SK-N-SH (cell line): Measurements from ENCODE around the gene WIPI1. TPM values are rescaled to one million over a fixed set of nuclear protein-coding genes. Genes with fewer than 3 reads are reported as not detected.

Experiments
- CTCF ChIA-PET: fragments of 300-600, 350-600 bp; formaldehyde crosslinking; extraction: SDS; loops from one replicate; lab custom pipeline; 2021; lab: Yijun Ruan, JAX
- POLR2A ChIA-PET: fragments of 350-600 bp; sonication (Branson Sonifier 250); formaldehyde crosslinking; extraction: SDS; loops from one replicate; lab custom pipeline; 2020; ENCODE audit warnings: antibody characterized with exemption, inconsistent platforms; lab: Yijun Ruan, JAX
- DNase-seq: peaks from one replicate; pipeline ENCODE4 v3.0.0; 2012
- H2AFZ ChIP-seq: fragments of 200-600 bp; sonication (generic); 2 replicates; pipeline ENCODE4 v1.8.1; 2016; ENCODE audit warnings: antibody characterized with exemption, mild to moderate bottlenecking, low read depth
- H3F3A ChIP-seq: fragments of 200-600 bp; sonication (generic); replicated peaks from 2 replicates; pipeline ENCODE3; 2016; ENCODE audit warnings: antibody characterized with exemption, mild to moderate bottlenecking; ENCODE audit not compliant: insufficient read depth
- H3K27ac ChIP-seq, 2 experiments: fragments of 200-500 bp in 1 of 2; fragments of 200-600 bp in 1 of 2; sonication (Bioruptor generic) in 1 of 2; sonication (generic), shearing (Covaris generic) in 1 of 2; 2 replicates each; pipeline versions ENCODE4 v1.5.1 to v1.6.1; 2014 to 2016; ENCODE audit warnings: low read depth in 2 of 2, inconsistent platforms in 1 of 2, low read length in 1 of 2, mild to moderate bottlenecking in 1 of 2, mixed read lengths in 1 of 2
- H3K27me3 ChIP-seq: fragments of 200-600 bp; sonication (generic), shearing (Covaris generic); 2 replicates; pipeline ENCODE4 v1.6.1; 2016; ENCODE audit warnings: mixed run types; ENCODE audit not compliant: insufficient read depth
- H3K36me3 ChIP-seq, 2 experiments: fragments of 200-500 bp in 1 of 2; fragments of 200-600 bp in 1 of 2; sonication (Bioruptor generic) in 1 of 2; sonication (generic) in 1 of 2; replicated peaks in 1 of 2; 2 replicates each; pipeline versions ENCODE3 to v1.5.1; 2014 to 2016; ENCODE audit warnings: low read length in 1 of 2, mild to moderate bottlenecking in 1 of 2; ENCODE audit not compliant: insufficient read depth in 2 of 2, control insufficient read depth in 1 of 2
- H3K4me1 ChIP-seq, 2 experiments: fragments of 200-500 bp in 1 of 2; fragments of 200-600 bp in 1 of 2; sonication (Bioruptor generic) in 1 of 2; sonication (generic), shearing (Covaris generic) in 1 of 2; 2 replicates each; pipeline versions ENCODE4 v1.5.1 to v1.6.1; 2014 to 2016; ENCODE audit warnings: low read depth in 1 of 2, low read length in 1 of 2, mixed run types in 1 of 2; ENCODE audit not compliant: insufficient read depth in 2 of 2, control insufficient read depth in 1 of 2
- H3K4me2 ChIP-seq: fragments of 200-600 bp; sonication (generic), shearing (Covaris generic); 2 replicates; pipeline ENCODE4 v1.6.1; 2017; ENCODE audit warnings: mixed run types
- H3K4me3 ChIP-seq, 2 experiments: fragments of 200-500 bp in 1 of 2; fragments of 200-600 bp in 1 of 2; sonication (Bioruptor generic) in 1 of 2; sonication (generic), shearing (Covaris generic) in 1 of 2; 2 replicates each; pipeline versions ENCODE4 v1.5.1 to v1.8.1; 2014 to 2016; ENCODE audit warnings: low read depth in 2 of 2, inconsistent platforms in 1 of 2, low read length in 1 of 2, mild to moderate bottlenecking in 1 of 2, mixed read lengths in 1 of 2, moderate library complexity in 1 of 2
- H3K79me2 ChIP-seq: fragments of 200-600 bp; sonication (generic); 2 replicates; pipeline ENCODE4 v1.8.1; 2017; ENCODE audit warnings: mild to moderate bottlenecking; ENCODE audit not compliant: insufficient read depth
- H3K9ac ChIP-seq: fragments of 200-600 bp; sonication (generic); 2 replicates; pipeline ENCODE4 v1.6.1; 2017; ENCODE audit warnings: mixed run types
- H3K9me2 ChIP-seq: fragments of 200-600 bp; sonication (generic); 2 replicates; pipeline ENCODE4 v1.6.1; 2017; ENCODE audit warnings: mixed run types
- H3K9me3 ChIP-seq: fragments of 200-600 bp; sonication (generic); 2 replicates; pipeline ENCODE4 v1.6.1; 2017; ENCODE audit warnings: mixed run types, mild to moderate bottlenecking, moderate library complexity
- H4K20me1 ChIP-seq: fragments of 200-600 bp; sonication (generic); 2 replicates; pipeline ENCODE4 v1.6.1; 2017; ENCODE audit warnings: mild to moderate bottlenecking, mixed run types; ENCODE audit not compliant: insufficient read depth
- CHD2 ChIP-seq: fragments of 150-350 bp; IDR thresholded peaks from 2 replicates; pipeline ENCODE4 v1.6.1; 2018; ENCODE audit warnings: low read length; ENCODE audit not compliant: partially characterized antibody
- ELF1 ChIP-seq: IDR thresholded peaks from 2 replicates; pipeline ENCODE4 v1.4.0; 2012
- EP300 ChIP-seq, 2 experiments: IDR thresholded peaks; 2 replicates each; pipeline versions ENCODE4 v1.4.0 to v1.6.1; 2012; ENCODE audit warnings: borderline replicate concordance in 1 of 2, low read depth in 1 of 2, low read length in 1 of 2
- FOXJ3 ChIP-seq: sonication (generic); formaldehyde crosslinking; IDR thresholded peaks from 2 replicates; pipeline ENCODE4 v1.5.1; 2020; ENCODE audit warnings: mild to moderate bottlenecking, missing genetic modification reagents
- GABPA ChIP-seq: IDR thresholded peaks from 2 replicates; pipeline ENCODE4 v1.4.0; 2012; ENCODE audit warnings: low read depth, mild to moderate bottlenecking
- GATA2 ChIP-seq: sonication (generic); formaldehyde crosslinking; IDR thresholded peaks from 2 replicates; pipeline ENCODE4 v1.5.0; 2020; ENCODE audit warnings: mild to moderate bottlenecking, missing genetic modification reagents
- NFIC ChIP-seq: IDR thresholded peaks from 2 replicates; pipeline ENCODE4 v1.4.0; 2012; ENCODE audit warnings: borderline replicate concordance
- NRF1 ChIP-seq: IDR thresholded peaks from 2 replicates; pipeline ENCODE4 v1.6.1; 2012; ENCODE audit warnings: low read depth, mild to moderate bottlenecking, low read length
- RAD21 ChIP-seq: IDR thresholded peaks from 2 replicates; pipeline ENCODE4 v1.6.1; 2012; ENCODE audit warnings: mild to moderate bottlenecking, low read length
- RFX5 ChIP-seq: IDR thresholded peaks from 2 replicates; pipeline ENCODE4 v1.6.1; 2012; ENCODE audit warnings: mild to moderate bottlenecking, improper control_type of control experiment, low read length
- RXRA ChIP-seq: IDR thresholded peaks from 2 replicates; pipeline ENCODE4 v1.4.0; 2012; ENCODE audit warnings: low read depth, mild to moderate bottlenecking, borderline replicate concordance
- SMC3 ChIP-seq: IDR thresholded peaks from 2 replicates; pipeline ENCODE4 v1.6.1; 2012; ENCODE audit warnings: low read depth, low read length, improper control_type of control experiment
- TCF12 ChIP-seq: IDR thresholded peaks from 2 replicates; pipeline ENCODE4 v1.4.0; 2012
- TEAD4 ChIP-seq: IDR thresholded peaks from 2 replicates; pipeline ENCODE4 v1.4.0; 2012; ENCODE audit warnings: mild to moderate bottlenecking, borderline replicate concordance; ENCODE audit not compliant: insufficient read depth
- YY1 ChIP-seq: IDR thresholded peaks from 2 replicates; pipeline ENCODE4 v1.4.0; 2012; ENCODE audit warnings: low read depth, mild to moderate bottlenecking
- WGBS: methylation state at CpG from one replicate; pipeline ENCODE4 v1.1.6; 2017; ENCODE audit warnings: low lambda C conversion rate; 5-methylcytosine and 5-hydroxymethylcytosine counted together
- polyA plus RNA-seq, 3 experiments: library from polyadenylated mRNA; depleted of rRNA; stranded (reverse); fragments of >200 nt; gene quantifications; 2 replicates each; pipeline ENCODE4 v1.2.3, GENCODE V29; 2012
- small RNA-seq, 7 experiments: library from RNA; depleted of rRNA; stranded (forward); fragments of <200 nt; gene quantifications; one replicate each; pipeline ENCODE3, GENCODE V24; 2012
- TF ChIP-seq, protein P1 (sequence below): fragments of 200-600 bp; sonication (generic); IDR thresholded peaks from 2 replicates; pipeline ENCODE4 v1.6.1; 2017; ENCODE audit warnings: antibody characterized with exemption, mild to moderate bottlenecking, moderate library complexity
- TF ChIP-seq, protein P2 (sequence below): fragments of 150-350 bp; IDR thresholded peaks from 2 replicates; pipeline ENCODE4 v1.6.1; 2016; ENCODE audit warnings: mild to moderate bottlenecking, low read depth, low read length
- TF ChIP-seq, protein P3 (sequence below): IDR thresholded peaks from 2 replicates; pipeline ENCODE4 v1.4.0; 2012; ENCODE audit warnings: low read depth, borderline replicate concordance
- TF ChIP-seq, protein P4 (sequence below): IDR thresholded peaks from 2 replicates; pipeline ENCODE4 v1.6.1; 2012; ENCODE audit warnings: mild to moderate bottlenecking, low read depth, low read length, moderate library complexity

Gene WIPI1
- polyA plus RNA-seq, 1 of the 3 experiments (the other 2 are of a cell fraction): 52.7 TPM

- Histone ChIP-seq H3K79me2 (no peaks in the 10 kb centered on the region), H2AFZ (no peak overlapping the region), H3K27ac (no peak overlapping the region), H3K9me2 (no peaks in the 10 kb centered on the region), H3K36me3 (no peaks in the 10 kb centered on the region), H3K4me3 (no peak overlapping the region), H3F3A (no peaks in the 10 kb centered on the region), H3K27me3 (no peaks in the 10 kb centered on the region; the same call in 1 of the 2 replicates), H3K9ac (no peak overlapping the region), H3K4me2 (no peak overlapping the region), H3K4me1 (no peaks in the 10 kb centered on the region), H3K9me3 (no peaks in the 10 kb centered on the region), H4K20me1 (no peaks in the 10 kb centered on the region)
- ChIA-PET POLR2A (no interaction called here), CTCF (interaction anchor here (3.2 kb wide), 1 partner anchor 23 kb away, joined by 11 read pairs; no protein-coding TSS in a partner anchor)
- WGBS: 62% methylated on average over 8 of the region's 8 CpGs
- no peak for TF ChIP-seq NRF1
- no peak for TF ChIP-seq TEAD4
- TF ChIP-seq YY1: no peak
- no peak for TF ChIP-seq ELF1
- no peak for TF ChIP-seq GATA2 (CRISPR knock-in tag)
- no peak for TF ChIP-seq TCF12
- TF ChIP-seq, protein P1, sequence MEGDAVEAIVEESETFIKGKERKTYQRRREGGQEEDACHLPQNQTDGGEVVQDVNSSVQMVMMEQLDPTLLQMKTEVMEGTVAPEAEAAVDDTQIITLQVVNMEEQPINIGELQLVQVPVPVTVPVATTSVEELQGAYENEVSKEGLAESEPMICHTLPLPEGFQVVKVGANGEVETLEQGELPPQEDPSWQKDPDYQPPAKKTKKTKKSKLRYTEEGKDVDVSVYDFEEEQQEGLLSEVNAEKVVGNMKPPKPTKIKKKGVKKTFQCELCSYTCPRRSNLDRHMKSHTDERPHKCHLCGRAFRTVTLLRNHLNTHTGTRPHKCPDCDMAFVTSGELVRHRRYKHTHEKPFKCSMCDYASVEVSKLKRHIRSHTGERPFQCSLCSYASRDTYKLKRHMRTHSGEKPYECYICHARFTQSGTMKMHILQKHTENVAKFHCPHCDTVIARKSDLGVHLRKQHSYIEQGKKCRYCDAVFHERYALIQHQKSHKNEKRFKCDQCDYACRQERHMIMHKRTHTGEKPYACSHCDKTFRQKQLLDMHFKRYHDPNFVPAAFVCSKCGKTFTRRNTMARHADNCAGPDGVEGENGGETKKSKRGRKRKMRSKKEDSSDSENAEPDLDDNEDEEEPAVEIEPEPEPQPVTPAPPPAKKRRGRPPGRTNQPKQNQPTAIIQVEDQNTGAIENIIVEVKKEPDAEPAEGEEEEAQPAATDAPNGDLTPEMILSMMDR: no peak
- TF ChIP-seq NFIC: no peak
- TF ChIP-seq RXRA: no peak
- TF ChIP-seq, protein P2, sequence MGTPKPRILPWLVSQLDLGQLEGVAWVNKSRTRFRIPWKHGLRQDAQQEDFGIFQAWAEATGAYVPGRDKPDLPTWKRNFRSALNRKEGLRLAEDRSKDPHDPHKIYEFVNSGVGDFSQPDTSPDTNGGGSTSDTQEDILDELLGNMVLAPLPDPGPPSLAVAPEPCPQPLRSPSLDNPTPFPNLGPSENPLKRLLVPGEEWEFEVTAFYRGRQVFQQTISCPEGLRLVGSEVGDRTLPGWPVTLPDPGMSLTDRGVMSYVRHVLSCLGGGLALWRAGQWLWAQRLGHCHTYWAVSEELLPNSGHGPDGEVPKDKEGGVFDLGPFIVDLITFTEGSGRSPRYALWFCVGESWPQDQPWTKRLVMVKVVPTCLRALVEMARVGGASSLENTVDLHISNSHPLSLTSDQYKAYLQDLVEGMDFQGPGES: no peak
- TF ChIP-seq SMC3: no peak
- TF ChIP-seq EP300 (IDR thresholded peaks at IDR 0.05; ENCODE audit: borderline replicate concordance in 1 of 2, low read depth in 1 of 2, low read length in 1 of 2): no peak
- no peak for TF ChIP-seq CHD2
- TF ChIP-seq RFX5: no peak
- TF ChIP-seq, protein P3, sequence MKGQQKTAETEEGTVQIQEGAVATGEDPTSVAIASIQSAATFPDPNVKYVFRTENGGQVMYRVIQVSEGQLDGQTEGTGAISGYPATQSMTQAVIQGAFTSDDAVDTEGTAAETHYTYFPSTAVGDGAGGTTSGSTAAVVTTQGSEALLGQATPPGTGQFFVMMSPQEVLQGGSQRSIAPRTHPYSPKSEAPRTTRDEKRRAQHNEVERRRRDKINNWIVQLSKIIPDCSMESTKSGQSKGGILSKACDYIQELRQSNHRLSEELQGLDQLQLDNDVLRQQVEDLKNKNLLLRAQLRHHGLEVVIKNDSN: no peak
- TF ChIP-seq, protein P4, sequence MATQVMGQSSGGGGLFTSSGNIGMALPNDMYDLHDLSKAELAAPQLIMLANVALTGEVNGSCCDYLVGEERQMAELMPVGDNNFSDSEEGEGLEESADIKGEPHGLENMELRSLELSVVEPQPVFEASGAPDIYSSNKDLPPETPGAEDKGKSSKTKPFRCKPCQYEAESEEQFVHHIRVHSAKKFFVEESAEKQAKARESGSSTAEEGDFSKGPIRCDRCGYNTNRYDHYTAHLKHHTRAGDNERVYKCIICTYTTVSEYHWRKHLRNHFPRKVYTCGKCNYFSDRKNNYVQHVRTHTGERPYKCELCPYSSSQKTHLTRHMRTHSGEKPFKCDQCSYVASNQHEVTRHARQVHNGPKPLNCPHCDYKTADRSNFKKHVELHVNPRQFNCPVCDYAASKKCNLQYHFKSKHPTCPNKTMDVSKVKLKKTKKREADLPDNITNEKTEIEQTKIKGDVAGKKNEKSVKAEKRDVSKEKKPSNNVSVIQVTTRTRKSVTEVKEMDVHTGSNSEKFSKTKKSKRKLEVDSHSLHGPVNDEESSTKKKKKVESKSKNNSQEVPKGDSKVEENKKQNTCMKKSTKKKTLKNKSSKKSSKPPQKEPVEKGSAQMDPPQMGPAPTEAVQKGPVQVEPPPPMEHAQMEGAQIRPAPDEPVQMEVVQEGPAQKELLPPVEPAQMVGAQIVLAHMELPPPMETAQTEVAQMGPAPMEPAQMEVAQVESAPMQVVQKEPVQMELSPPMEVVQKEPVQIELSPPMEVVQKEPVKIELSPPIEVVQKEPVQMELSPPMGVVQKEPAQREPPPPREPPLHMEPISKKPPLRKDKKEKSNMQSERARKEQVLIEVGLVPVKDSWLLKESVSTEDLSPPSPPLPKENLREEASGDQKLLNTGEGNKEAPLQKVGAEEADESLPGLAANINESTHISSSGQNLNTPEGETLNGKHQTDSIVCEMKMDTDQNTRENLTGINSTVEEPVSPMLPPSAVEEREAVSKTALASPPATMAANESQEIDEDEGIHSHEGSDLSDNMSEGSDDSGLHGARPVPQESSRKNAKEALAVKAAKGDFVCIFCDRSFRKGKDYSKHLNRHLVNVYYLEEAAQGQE: no peak
- no peak for TF ChIP-seq RAD21
- TF ChIP-seq GABPA: no peak
- no peak for TF ChIP-seq FOXJ3 (CRISPR knock-in tag)
- no peak for DNase-seq
These were observed 81.7 kb downstream of the WIPI1 start for GRCh38 chr17:68375566-68375965.

Small RNAs within 50 kb of the gene (small RNA-seq; reads per million reads assigned to genes)
- 0 reads per million in 7 experiments for gene MIR635

Other genes starting within 250 kb of the WIPI1 start
- gene AMZ2, start 209.5 kb downstream of the WIPI1 start, polyA plus RNA-seq (2012; rRNA removed): 95.9 and 115 TPM in 2 replicates
- gene SLC16A6, start 166.4 kb downstream of the WIPI1 start, polyA plus RNA-seq (2012; rRNA removed): 0.03 TPM in 1 of 2 replicates, not detected in the other
- gene ARSG, start 166.0 kb downstream of the WIPI1 start, polyA plus RNA-seq (2012; rRNA removed): 0.41 and 0.60 TPM in 2 replicates
- gene PRKAR1A, start 54.9 kb upstream of the WIPI1 start, polyA plus RNA-seq (2012; rRNA removed): 195 and 224 TPM in 2 replicates
- not detected in 2 replicates for gene FAM20A, start 143.9 kb upstream of the WIPI1 start, polyA plus RNA-seq (2012; rRNA removed)